Colonic mucosa (tissue), 4 donors: ENCODE measurements around the gene MKNK1. TPM values are rescaled to one million over a fixed set of nuclear protein-coding genes. Genes with fewer than 3 reads are reported as not detected.

Source experiments
- DNase-seq: peaks from one replicate; pipeline ENCODE4 v3.0.0-alpha.2; 2020
- H3K27ac ChIP-seq: fragments of 200-600 bp; one replicate; pipeline ENCODE4 v1.8.0; 2021
- H3K27me3 ChIP-seq: fragments of 200-600 bp; one replicate; pipeline ENCODE4 v1.8.0; 2021
- H3K36me3 ChIP-seq: fragments of 200-600 bp; one replicate; pipeline ENCODE4 v1.8.0; 2021
- H3K4me1 ChIP-seq: fragments of 200-600 bp; one replicate; pipeline ENCODE4 v1.8.0; 2021; ENCODE audit warnings: mild to moderate bottlenecking
- H3K4me3 ChIP-seq: fragments of 200-600 bp; one replicate; pipeline ENCODE4 v1.8.0; 2021
- H3K9ac ChIP-seq, 2 donors: one replicate each; pipeline ENCODE4 v1.7.0; 2013; ENCODE audit warnings: control low read depth in 2 of 2, low read depth in 2 of 2, low read length in 2 of 2
- H3K9me3 ChIP-seq: fragments of 200-600 bp; one replicate; pipeline ENCODE4 v1.8.0; 2021
- CTCF ChIP-seq: fragments of 200-600 bp; IDR thresholded peaks from one replicate; pipeline ENCODE4 v1.8.0; 2022; ENCODE audit warnings: antibody characterized with exemption, mild to moderate bottlenecking
- intact Hi-C: fragments of 100-400 bp; cut with DNase I; formaldehyde crosslinking; loops from one replicate; pipeline ENCODE4 v1.14.1; 2022
- total RNA-seq, 2 donors: library from RNA; stranded (reverse); fragmentation: NEBNext Ultra II Directional in 1 of 2; extraction: Animal tissue kit (Norgen Biotek cat#: 25700) in 1 of 2; gene quantifications; one replicate each; pipeline ENCODE4 v1.2.1, GENCODE V29; 2021
- donor health status: healthy.
- donor health status: DM: no; HTN: no; CAD: no.
- donor health status: DM: no; HTN: no; CAD: no.

The MKNK1 gene
- total RNA-seq, 2 donors from 2014 or later = 27.0 to 36.8 TPM

GRCh38 chr1:46583494-46583893, 20.6 kb downstream of the MKNK1 start:
- TF ChIP-seq CTCF = no peak
- Histone ChIP-seq H3K36me3 (peaks cover 6% of the 10 kb centered on the region), H3K27ac (no peak overlapping the region)

GRCh38 chr1:46582972-46583371, 21.1 kb downstream of the MKNK1 start:
- intact Hi-C loops = no loop called here
- Histone ChIP-seq H3K36me3 (peaks cover 6% of the 10 kb centered on the region), H3K9me3 (no peaks in the 10 kb centered on the region), H3K27me3 (no peaks in the 10 kb centered on the region), H3K4me1 (no peaks in the 10 kb centered on the region), H3K27ac (no peak overlapping the region), H3K9ac (no peak overlapping the region), H3K4me3 (no peak overlapping the region)
- TF ChIP-seq CTCF = no peak
- DNase-seq = no peak

More at GRCh38 chr1:46583494-46583893, 20.6 kb downstream of the MKNK1 start:
- Histone ChIP-seq H3K9me3 (no peaks in the 10 kb centered on the region), H3K27me3 (no peaks in the 10 kb centered on the region), H3K4me3 (no peak overlapping the region), H3K4me1 (no peaks in the 10 kb centered on the region), H3K9ac (no peak overlapping the region)
- intact Hi-C loops = no loop called here
- no peak for DNase-seq

GRCh38 chr1:46581681-46582455, 22.2 kb downstream of the MKNK1 start:
- Histone ChIP-seq H3K9ac (no peak overlapping the region), H3K9me3 (no peaks in the 10 kb centered on the region), H3K36me3 (peaks cover 6% of the 10 kb centered on the region), H3K4me1 (no peaks in the 10 kb centered on the region), H3K27ac (no peak overlapping the region), H3K27me3 (no peaks in the 10 kb centered on the region), H3K4me3 (no peak overlapping the region)
- no peak for DNase-seq
- TF ChIP-seq CTCF = no peak
- intact Hi-C loops = no loop called here

- intact Hi-C loops = no loop called here
- Histone ChIP-seq H3K9ac (no peak overlapping the region), H3K27me3 (no peaks in the 10 kb centered on the region), H3K9me3 (no peaks in the 10 kb centered on the region), H3K4me1 (no peaks in the 10 kb centered on the region), H3K27ac (no peak overlapping the region), H3K4me3 (no peak overlapping the region), H3K36me3 (peaks cover 6% of the 10 kb centered on the region)
- TF ChIP-seq CTCF = no peak
- DNase-seq = no peak
Measured at GRCh38 chr1:46580140-46580903, 23.7 kb downstream of the MKNK1 start.

GRCh38 chr1:46577671-46578070, 26.4 kb downstream of the MKNK1 start:
- Histone ChIP-seq H3K4me1 (no peaks in the 10 kb centered on the region), H3K9ac (no peak overlapping the region), H3K36me3 (peaks cover 6% of the 10 kb centered on the region), H3K4me3 (no peak overlapping the region), H3K27ac (no peak overlapping the region), H3K27me3 (no peaks in the 10 kb centered on the region), H3K9me3 (no peaks in the 10 kb centered on the region)
- intact Hi-C loops = no loop called here
- no peak for DNase-seq
- no peak for TF ChIP-seq CTCF
